ENCODE measurements around the gene NBEAL2. TPM values are rescaled to one million over a fixed set of nuclear protein-coding genes. Genes with fewer than 3 reads are reported as not detected.

The NBEAL2 gene
- total RNA-seq, 1 donor: 4.3 TPM

GRCh38 chr3:46934498-46935167 is 44.8 kb upstream of the NBEAL2 start:
- DNase-seq (ENCODE audit: insufficient read length, low spot score, missing footprints): peak; percentile 93

DNA sequence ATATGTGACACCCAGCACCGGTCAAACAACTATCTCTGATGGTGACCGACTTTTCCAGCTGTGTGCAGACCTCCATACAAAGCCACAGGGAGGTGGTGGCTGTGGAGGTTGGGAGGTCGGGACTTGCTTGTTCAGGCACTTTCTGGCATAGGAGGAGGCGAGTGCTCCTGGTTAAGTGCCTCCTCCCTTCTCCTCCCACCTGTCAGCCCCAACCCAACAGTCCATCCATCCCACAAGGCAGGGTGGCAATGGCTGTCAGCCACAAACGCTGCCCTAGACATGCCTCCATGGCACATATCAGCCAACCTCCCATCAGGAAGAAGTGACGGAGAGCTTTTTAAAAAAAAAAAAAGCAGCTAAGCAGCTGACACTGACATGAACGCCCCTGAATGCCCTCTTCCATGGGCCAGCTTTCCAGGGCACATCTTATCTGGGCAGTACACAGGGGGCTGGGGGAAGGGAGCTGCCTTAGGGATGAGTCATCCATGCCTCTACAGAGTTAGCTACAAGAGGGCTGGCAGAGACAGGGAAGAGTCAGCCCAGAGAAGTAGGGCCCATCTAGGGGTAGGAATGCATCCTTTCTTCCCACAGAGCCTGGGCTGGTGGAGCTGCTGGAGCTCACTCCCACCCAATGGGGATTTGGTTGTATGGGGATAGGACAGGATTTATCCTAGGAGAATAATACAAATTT is 44.2 kb upstream of the NBEAL2 start:
- Histone ChIP-seq H2AFZ (ENCODE audit: low read length) (no peak overlapping the region), H3K36me3 (ENCODE audit: insufficient read depth, low read length) (peaks cover 21% of the 10 kb centered on the region), H4K20me1 (ENCODE audit: insufficient read depth, low read length) (peaks cover 32% of the 10 kb centered on the region), H3K9me3 (ENCODE audit: low read depth, low read length) (no peaks in the 10 kb centered on the region), H3K4me3 (ENCODE audit: insufficient read depth, low read length) (peak overlapping the region; percentile 8), H3K27ac (ENCODE audit: low read depth, low read length) (peak overlapping the region; percentile 93), H3K4me1 (ENCODE audit: insufficient read depth, low read length) (peaks cover 56% of the 10 kb centered on the region), H3K27me3 (ENCODE audit: insufficient read depth, low read length) (no peaks in the 10 kb centered on the region), H3K79me2 (ENCODE audit: insufficient read depth, low read length) (peaks cover 79% of the 10 kb centered on the region), H3K4me2 (ENCODE audit: insufficient read depth, low read length) (peak overlapping the region; percentile 57)
- peak; percentile 98 for DNase-seq (ENCODE audit: insufficient read length, low spot score, missing footprints)
- TF ChIP-seq, protein P1, sequence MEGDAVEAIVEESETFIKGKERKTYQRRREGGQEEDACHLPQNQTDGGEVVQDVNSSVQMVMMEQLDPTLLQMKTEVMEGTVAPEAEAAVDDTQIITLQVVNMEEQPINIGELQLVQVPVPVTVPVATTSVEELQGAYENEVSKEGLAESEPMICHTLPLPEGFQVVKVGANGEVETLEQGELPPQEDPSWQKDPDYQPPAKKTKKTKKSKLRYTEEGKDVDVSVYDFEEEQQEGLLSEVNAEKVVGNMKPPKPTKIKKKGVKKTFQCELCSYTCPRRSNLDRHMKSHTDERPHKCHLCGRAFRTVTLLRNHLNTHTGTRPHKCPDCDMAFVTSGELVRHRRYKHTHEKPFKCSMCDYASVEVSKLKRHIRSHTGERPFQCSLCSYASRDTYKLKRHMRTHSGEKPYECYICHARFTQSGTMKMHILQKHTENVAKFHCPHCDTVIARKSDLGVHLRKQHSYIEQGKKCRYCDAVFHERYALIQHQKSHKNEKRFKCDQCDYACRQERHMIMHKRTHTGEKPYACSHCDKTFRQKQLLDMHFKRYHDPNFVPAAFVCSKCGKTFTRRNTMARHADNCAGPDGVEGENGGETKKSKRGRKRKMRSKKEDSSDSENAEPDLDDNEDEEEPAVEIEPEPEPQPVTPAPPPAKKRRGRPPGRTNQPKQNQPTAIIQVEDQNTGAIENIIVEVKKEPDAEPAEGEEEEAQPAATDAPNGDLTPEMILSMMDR (IDR thresholded peaks at IDR 0.05; ENCODE audit: extremely low read depth, low read depth, low read length): peak; percentile 94

More at GRCh38 chr3:46934498-46935167, 44.8 kb upstream of the NBEAL2 start:
- H3K27ac ChIP-seq (ENCODE audit: low read depth, low read length): peak overlapping the region; percentile 93
- H4K20me1 ChIP-seq (ENCODE audit: insufficient read depth, low read length): peaks cover 28% of the 10 kb centered on the region
- no peaks in the 10 kb centered on the region for H3K27me3 ChIP-seq (ENCODE audit: insufficient read depth, low read length)
- peak overlapping the region; percentile 39 for H3K4me2 ChIP-seq (ENCODE audit: insufficient read depth, low read length)
- peaks cover 19% of the 10 kb centered on the region for H3K36me3 ChIP-seq (ENCODE audit: insufficient read depth, low read length)
- peaks cover 79% of the 10 kb centered on the region for H3K79me2 ChIP-seq (ENCODE audit: insufficient read depth, low read length)
- no peaks in the 10 kb centered on the region for H3K9me3 ChIP-seq (ENCODE audit: low read depth, low read length)
- peak overlapping the region; percentile 7 for H2AFZ ChIP-seq (ENCODE audit: low read length)
- H3K4me1 ChIP-seq (ENCODE audit: insufficient read depth, low read length): peaks cover 56% of the 10 kb centered on the region
- H3K4me3 ChIP-seq (ENCODE audit: insufficient read depth, low read length): no peak overlapping the region
- TF ChIP-seq, protein P1 (IDR thresholded peaks at IDR 0.05; ENCODE audit: extremely low read depth, low read depth, low read length): no peak

- H3K4me3 ChIP-seq (ENCODE audit: insufficient read depth, low read length): no peak overlapping the region
- no peak overlapping the region for H2AFZ ChIP-seq (ENCODE audit: low read length)
- H3K4me2 ChIP-seq (ENCODE audit: insufficient read depth, low read length): no peak overlapping the region
- no peak for DNase-seq (ENCODE audit: insufficient read length, low spot score, missing footprints)
- H3K27ac ChIP-seq (ENCODE audit: low read depth, low read length): peak overlapping the region; percentile 69
- H3K36me3 ChIP-seq (ENCODE audit: insufficient read depth, low read length): peaks cover 26% of the 10 kb centered on the region
- TF ChIP-seq, protein P1 (IDR thresholded peaks at IDR 0.05; ENCODE audit: extremely low read depth, low read depth, low read length): no peak
- no peaks in the 10 kb centered on the region for H3K27me3 ChIP-seq (ENCODE audit: insufficient read depth, low read length)
- H3K9me3 ChIP-seq (ENCODE audit: low read depth, low read length): no peaks in the 10 kb centered on the region
- H3K4me1 ChIP-seq (ENCODE audit: insufficient read depth, low read length): peaks cover 49% of the 10 kb centered on the region
- H4K20me1 ChIP-seq (ENCODE audit: insufficient read depth, low read length): peaks cover 32% of the 10 kb centered on the region
- peaks cover 79% of the 10 kb centered on the region for H3K79me2 ChIP-seq (ENCODE audit: insufficient read depth, low read length)
Measured at GRCh38 chr3:46935989-46936558, 43.4 kb upstream of the NBEAL2 start.

DNA sequence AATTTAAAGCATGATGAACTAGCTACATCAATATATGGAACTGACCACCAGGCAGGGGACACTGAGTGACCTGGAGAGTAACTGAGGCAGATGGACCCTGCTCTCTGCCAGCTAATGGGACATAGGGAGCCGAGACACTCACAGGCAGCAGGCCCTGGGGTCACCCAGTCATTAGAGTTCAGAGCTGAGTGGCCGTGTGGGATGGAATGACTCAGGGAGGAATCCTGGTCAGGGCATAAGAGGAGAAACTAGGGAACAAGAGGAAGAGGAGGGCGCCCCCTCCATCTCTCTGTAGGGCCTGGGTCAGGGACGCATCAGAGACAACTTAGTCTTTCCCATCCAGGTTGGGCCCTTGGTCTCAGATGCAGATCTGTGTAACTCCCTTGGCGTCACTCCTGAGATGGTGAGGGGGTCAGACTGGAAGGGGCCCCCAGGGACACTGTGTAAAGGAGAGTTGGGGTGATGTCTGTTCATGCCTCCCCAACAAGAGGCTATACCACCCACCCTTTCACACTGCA is 42.7 kb upstream of the NBEAL2 start:
- Histone ChIP-seq H4K20me1 (ENCODE audit: insufficient read depth, low read length) (peaks cover 29% of the 10 kb centered on the region), H3K9me3 (ENCODE audit: low read depth, low read length) (no peaks in the 10 kb centered on the region), H3K79me2 (ENCODE audit: insufficient read depth, low read length) (peaks cover 76% of the 10 kb centered on the region), H3K27me3 (ENCODE audit: insufficient read depth, low read length) (no peaks in the 10 kb centered on the region), H3K4me3 (ENCODE audit: insufficient read depth, low read length) (peak overlapping the region; percentile 23), H3K27ac (ENCODE audit: low read depth, low read length) (peak overlapping the region; percentile 69), H3K4me1 (ENCODE audit: insufficient read depth, low read length) (peaks cover 42% of the 10 kb centered on the region), H3K4me2 (ENCODE audit: insufficient read depth, low read length) (peak overlapping the region; percentile 30), H2AFZ (ENCODE audit: low read length) (no peak overlapping the region), H3K36me3 (ENCODE audit: insufficient read depth, low read length) (peaks cover 26% of the 10 kb centered on the region)
- DNase-seq (ENCODE audit: insufficient read length, low spot score, missing footprints): no peak
- TF ChIP-seq, protein P1 (IDR thresholded peaks at IDR 0.05; ENCODE audit: extremely low read depth, low read depth, low read length): no peak
